Stimulated activated CD4-positive, alpha-beta T cell treated with anti-CD3 and anti-CD28 coated beads, Interleukin-2, amount 100 ng/mL, for 4 hours (primary cell): ENCODE results near the gene DNAH14.
"Not testable (repeated sequence)": the region's sequence is repeated elsewhere in the genome, so short reads cannot be mapped to it uniquely, and the experiment has no call there.

ENCODE experiments used
- DNase-seq: peaks from one replicate; pipeline ENCODE4 v3.0.0-alpha.2; 2020; ENCODE audit warnings: low read depth

DNAH14 gene

GRCh38 chr1:225347123-225347683 lies 417.7 kb downstream of the DNAH14 start:
- DNase-seq = no peak

GRCh38 chr1:225348400-225348799 lies 418.9 kb downstream of the DNAH14 start:
- DNase-seq = no peak

DNA sequence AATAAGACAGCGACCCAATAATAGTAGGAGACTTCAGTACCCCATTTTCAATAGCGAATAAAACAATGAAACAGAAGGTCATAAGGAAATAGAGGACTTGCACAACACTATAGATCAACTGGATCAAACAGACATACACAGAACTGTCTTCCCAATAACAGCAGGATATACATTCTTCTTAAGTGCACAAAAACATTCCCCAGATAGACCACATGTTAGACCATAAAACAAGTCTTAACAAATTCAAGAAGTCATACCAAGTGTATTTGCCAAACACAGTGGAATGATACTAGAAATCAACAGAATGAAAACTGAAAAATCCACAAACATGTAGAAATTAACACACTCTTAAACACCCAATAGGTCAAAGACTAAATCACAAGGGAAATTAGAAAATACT lies 420.4 kb downstream of the DNAH14 start:
- DNase-seq = no peak

- no peak for DNase-seq
Measured at GRCh38 chr1:225350872-225351271, 421.4 kb downstream of the DNAH14 start.

DNA sequence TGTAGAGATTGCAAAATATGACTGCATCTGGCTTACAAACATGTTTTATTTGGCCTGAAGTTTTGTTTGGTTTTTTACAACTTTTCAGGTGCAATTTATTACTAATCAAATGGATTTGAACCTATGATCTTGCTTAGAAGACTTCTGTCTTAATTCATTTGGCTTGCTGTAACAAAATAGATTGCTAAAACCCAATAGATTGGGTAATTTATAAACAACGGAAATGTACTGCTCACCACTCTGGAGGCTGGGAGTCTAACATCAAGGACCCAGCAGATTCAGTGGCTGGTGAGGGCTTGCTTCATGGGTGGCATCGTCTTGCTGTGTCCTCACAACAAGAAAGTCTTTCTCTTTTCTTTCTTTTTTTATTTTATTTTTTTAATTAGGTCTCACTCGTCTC lies 425.4 kb downstream of the DNAH14 start:
- no peak for DNase-seq

DNA sequence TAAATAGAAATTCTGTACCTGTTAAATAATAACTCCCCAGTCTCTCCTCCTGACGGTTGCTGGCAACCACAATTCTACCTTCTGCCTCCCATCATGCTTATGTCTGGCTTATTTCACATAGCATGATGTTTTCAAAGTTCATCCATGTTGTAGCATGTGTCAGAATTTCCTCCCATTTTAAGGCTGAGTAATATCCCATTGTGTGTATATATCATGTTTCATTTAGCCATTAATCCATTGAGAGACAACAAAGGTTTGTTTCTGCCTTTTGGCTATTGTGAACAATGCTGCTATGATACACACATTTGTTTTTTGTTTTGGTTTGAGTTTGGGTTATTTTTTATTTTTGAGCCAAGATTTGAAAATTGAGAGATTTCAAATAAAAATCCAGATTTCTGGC lies 426.4 kb downstream of the DNAH14 start:
- no peak for DNase-seq

GRCh38 chr1:225360119-225360518 lies 430.6 kb downstream of the DNAH14 start:
- DNase-seq = no peak

DNA sequence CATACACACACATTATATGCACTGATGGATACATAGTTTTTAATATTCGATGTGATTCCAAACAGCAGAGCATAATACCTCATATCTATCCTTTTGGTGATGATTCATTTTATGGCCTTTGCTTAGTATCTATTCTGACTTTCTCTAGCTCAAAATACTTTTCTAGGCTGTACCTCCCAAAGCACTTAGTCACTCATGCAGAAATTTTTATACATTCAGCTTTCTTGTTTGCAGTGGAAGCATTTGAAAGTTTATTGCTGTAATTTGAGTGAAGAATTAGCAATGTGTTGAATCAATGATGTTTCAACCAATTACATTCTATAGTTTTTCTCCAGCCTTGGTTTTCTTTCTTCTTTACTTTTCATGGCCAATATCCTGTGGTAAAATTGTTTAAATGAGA lies 431.7 kb downstream of the DNAH14 start:
- DNase-seq = no peak

DNA sequence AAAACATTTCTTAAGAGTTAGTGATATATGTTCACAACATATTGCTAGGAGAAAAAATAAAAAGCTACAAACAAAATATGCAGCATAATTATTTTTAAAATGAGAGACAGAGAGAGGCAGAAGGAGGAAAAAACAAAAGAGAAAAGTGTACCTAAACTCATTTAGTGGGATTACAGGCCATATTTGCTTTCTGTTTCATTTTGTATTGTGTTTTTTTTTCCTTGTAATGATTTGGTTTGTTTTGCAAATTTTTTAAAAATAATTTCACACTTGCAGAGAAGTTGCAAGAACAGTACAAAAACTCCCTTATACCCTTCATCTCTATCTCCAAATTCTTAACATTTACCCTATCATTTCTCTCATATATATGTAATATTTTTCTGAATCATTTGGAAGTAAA lies 433.3 kb downstream of the DNAH14 start:
- DNase-seq = no peak

DNA sequence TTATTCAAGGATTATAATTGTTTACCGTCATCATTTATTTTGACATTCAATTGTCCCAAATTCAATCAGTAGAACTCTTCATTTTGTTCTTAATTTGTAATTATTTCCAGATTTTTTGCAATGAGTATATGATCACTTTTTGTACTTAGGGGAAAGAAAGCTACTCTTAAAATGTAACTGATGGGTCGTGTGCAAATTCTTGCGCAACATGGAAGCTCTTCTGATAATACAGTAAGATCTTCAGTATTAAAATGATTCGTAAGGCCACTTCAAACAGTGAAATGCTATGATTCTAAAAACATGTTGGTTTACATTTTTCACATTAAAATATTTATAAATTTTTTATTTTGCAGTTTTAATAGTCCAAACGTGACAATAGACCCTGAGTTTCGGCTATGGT lies 435.0 kb downstream of the DNAH14 start:
- no peak for DNase-seq

- no peak for DNase-seq
Measured at GRCh38 chr1:225366018-225366417, 436.5 kb downstream of the DNAH14 start.

DNA sequence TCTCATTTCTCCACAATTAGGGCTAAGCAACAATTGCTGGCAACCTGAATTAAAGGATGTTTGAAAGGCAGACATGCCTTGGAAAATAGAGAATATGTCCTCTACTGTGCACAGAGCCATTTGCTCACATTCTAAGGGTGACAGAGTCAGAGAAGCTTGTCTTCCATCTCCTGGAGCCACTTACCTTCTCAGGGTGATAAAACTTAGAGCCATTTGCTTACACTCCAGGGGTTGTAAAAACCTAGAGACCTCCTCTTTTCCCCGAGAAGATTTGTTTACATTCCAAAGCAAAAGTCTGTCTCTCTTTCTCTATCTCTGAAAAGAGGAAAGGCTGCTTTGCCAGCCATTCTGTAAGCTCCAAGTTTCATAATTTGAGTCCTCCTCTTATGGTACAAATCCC lies 437.1 kb downstream of the DNAH14 start:
- no peak for DNase-seq

GRCh38 chr1:225368036-225368552 lies 438.6 kb downstream of the DNAH14 start:
- DNase-seq = no peak

DNA sequence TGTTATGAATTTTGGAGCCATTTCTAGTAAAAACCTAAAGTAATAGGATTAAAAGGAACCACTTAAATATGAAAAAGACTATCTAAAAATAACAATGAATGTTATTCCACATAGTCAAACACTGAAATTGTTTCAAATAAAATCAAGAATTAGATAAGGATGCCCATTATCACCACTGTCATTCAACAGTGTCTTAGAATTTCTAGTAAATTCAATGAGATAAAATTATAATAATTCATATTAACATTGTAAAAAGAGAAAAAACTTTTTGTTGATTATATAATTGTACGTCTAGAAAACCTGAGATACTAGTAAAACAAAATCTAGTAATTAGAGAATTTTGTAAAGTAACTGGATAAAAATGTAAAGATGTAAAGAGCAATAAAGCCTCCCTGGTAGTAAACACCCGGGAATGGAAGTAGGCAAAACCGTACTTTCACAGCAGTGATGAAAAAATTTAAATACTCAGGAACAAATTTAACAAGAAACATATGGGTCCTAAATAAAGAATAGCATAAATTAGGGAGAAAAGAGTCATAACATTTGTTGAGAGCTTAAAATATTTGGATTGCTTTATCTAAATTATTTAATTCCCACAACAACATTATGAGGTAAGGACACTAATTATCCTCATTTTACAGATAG lies 442.0 kb downstream of the DNAH14 start:
- DNase-seq = no peak

DNA sequence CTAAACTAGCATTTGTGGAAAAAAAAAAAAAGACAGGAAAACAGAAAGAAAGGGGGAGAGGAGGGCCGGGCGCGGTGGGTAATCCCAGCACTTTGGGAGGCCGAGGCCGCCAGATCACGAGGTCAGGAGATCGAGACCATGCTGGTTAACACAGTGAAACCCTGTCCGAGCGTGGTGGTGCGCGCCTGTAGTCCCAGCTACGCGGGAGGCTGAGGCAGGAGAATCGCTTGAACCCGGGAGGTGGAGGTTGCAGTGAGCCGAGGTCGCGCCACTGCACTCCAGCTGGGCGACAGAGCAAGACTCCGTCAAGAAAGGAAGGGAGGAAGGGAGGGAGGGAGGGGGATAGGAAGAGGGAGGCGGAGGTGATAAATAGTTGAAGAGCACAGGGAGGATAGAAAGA lies 443.7 kb downstream of the DNAH14 start:
- no peak for DNase-seq

- no peak for DNase-seq
Measured at GRCh38 chr1:225374996-225375395, 445.5 kb downstream of the DNAH14 start.

DNA sequence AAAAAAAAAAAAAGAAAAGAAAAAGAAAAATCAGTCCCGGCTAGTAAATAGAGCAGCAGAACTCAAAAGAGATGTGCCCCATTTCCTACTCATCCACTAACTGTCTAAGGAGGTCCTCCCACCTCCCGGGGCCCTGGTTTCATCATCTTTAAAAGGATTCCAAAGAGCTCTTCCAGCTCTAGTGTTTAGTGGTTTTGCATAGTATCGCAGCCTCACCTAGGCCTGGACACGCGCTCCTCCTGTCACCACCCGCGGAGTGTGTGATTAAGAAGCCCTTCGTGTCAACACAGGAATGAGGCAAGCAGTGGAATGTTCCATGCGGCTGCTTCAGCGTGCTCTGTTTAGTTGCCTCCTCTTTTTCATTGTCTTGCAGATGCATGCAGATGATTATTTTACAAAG lies 449.4 kb downstream of the DNAH14 start:
- DNase-seq = no peak

GRCh38 chr1:225380691-225381090 lies 451.2 kb downstream of the DNAH14 start:
- no peak for DNase-seq

DNA sequence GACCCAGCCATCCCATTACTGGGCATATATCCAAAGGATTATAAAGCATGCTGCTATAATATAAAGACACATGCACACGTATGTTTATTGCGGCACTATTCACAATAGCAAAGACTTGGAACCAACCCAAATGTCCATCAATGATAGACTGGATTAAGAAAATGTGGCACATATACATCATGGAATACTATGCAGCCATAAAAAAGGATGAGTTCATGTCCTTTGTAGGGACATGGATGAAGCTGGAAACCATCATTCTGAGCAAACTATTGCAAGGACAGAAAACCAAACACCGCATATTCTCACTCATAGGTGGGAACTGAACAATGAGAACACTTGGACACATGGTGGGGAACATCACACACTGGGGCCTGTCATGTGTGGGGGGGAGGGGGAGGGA lies 457.4 kb downstream of the DNAH14 start:
- DNase-seq = not testable (repeated sequence)

- no peak for DNase-seq
Measured at GRCh38 chr1:225388372-225388771, 458.9 kb downstream of the DNAH14 start.

GRCh38 chr1:225389843-225390242 lies 460.4 kb downstream of the DNAH14 start:
- DNase-seq = no peak

GRCh38 chr1:225396357-225396756 lies 466.9 kb downstream of the DNAH14 start:
- DNase-seq = no peak

GRCh38 chr1:225400968-225401367 lies 471.5 kb downstream of the DNAH14 start:
- no peak for DNase-seq
